PC-3 (cell line): ENCODE measurements around the gene SLC17A8. TPM values are rescaled to one million over a fixed set of nuclear protein-coding genes. Genes with fewer than 3 reads are reported as not detected.
"Not testable (repeated sequence)": the region's sequence is repeated elsewhere in the genome, so short reads cannot be mapped to it uniquely, and the experiment has no call there.

ENCODE experiments used
- ATAC-seq: fragments of 200-7000 bp; cut with Tn5 transposase; 2 replicates; pipeline ENCODE4 v1.9.1; 2020; ENCODE audit warnings: mild to moderate bottlenecking, moderate library complexity
- BruUV-seq: library from RNA; stranded (reverse); fragments of 400-500 nt; replicated peaks from 2 replicates; lab custom pipeline; 2021; lab: Mats Ljungman, UMichigan
- CTCF ChIA-PET: fragments of 300-600 bp; sonication (Branson Sonifier 250); formaldehyde crosslinking; loops from one replicate; lab custom pipeline; 2022; ENCODE audit warnings: antibody characterized with exemption; lab: Charles Lee
- POLR2A ChIA-PET: fragments of 300-600 bp; sonication (Branson Sonifier 250); formaldehyde crosslinking; loops from one replicate; lab custom pipeline; 2022; ENCODE audit warnings: antibody characterized with exemption; ENCODE audit not compliant: unreplicated experiment; lab: Charles Lee
- DNase-seq: peaks from one replicate; pipeline ENCODE4 v3.0.0-alpha.2; 2015
- H2AFZ ChIP-seq: fragments of 300-600 bp; sonication (generic); 2 replicates; pipeline ENCODE4 v1.6.0; 2016; ENCODE audit warnings: antibody characterized with exemption, low read length
- H3F3A ChIP-seq: fragments of 300-600 bp; sonication (generic); one replicate; pipeline ENCODE4 v1.6.0; 2017; ENCODE audit warnings: antibody characterized with exemption, low read length, control low read depth, mild to moderate bottlenecking; ENCODE audit not compliant: unreplicated experiment
- H3K27ac ChIP-seq: fragments of 300-600 bp; sonication (generic); 2 replicates; pipeline ENCODE4 v1.5.1; 2016; ENCODE audit warnings: mild to moderate bottlenecking, low read length
- H3K27me3 ChIP-seq: fragments of 300-600 bp; sonication (generic); 2 replicates; pipeline ENCODE4 v1.6.1; 2016; ENCODE audit warnings: low read length, mixed read lengths
- H3K36me3 ChIP-seq: fragments of 300-600 bp; sonication (generic); 2 replicates; pipeline ENCODE4 v1.6.1; 2016; ENCODE audit warnings: low read depth, mixed run types, low read length, mixed read lengths
- H3K4me1 ChIP-seq: fragments of 300-600 bp; sonication (generic); 2 replicates; pipeline ENCODE4 v1.5.1; 2016; ENCODE audit warnings: low read length; ENCODE audit not compliant: insufficient read depth
- H3K4me2 ChIP-seq: fragments of 300-600 bp; sonication (generic); 2 replicates; pipeline ENCODE4 v1.6.0; 2016; ENCODE audit warnings: low read length
- H3K4me3 ChIP-seq: fragments of 300-600 bp; sonication (generic); 2 replicates; pipeline ENCODE4 v1.5.1; 2016; ENCODE audit warnings: mild to moderate bottlenecking, low read length, mixed read lengths
- H3K79me2 ChIP-seq: fragments of 300-600 bp; sonication (generic); 2 replicates; pipeline ENCODE4 v1.6.1; 2017; ENCODE audit warnings: low read length, mixed read lengths
- H3K9ac ChIP-seq: fragments of 300-600 bp; sonication (generic); 2 replicates; pipeline ENCODE4 v1.6.0; 2016; ENCODE audit warnings: mild to moderate bottlenecking, low read length
- H3K9me2 ChIP-seq: fragments of 300-600 bp; sonication (generic); replicated peaks from 2 replicates; pipeline ENCODE4 v1.6.1; 2016; ENCODE audit warnings: mixed run types, low read length, mixed read lengths
- H3K9me3 ChIP-seq: fragments of 300-600 bp; sonication (generic); 2 replicates; pipeline ENCODE4 v1.6.1; 2016; ENCODE audit warnings: low read length, mixed read lengths
- H4K20me1 ChIP-seq: fragments of 300-600 bp; sonication (generic); 2 replicates; pipeline ENCODE4 v1.6.1; 2016; ENCODE audit warnings: low read length, mixed read lengths
- CTCF ChIP-seq: fragments of 300-600 bp; sonication (generic); conservative IDR thresholded peaks from 2 replicates; pipeline ENCODE4 v1.5.1; 2017; ENCODE audit warnings: antibody characterized with exemption, low read depth, mild to moderate bottlenecking, low read length
- EZH2 ChIP-seq: fragments of 300-600 bp; sonication (generic); IDR thresholded peaks from one replicate; pipeline ENCODE4 v1.6.1; 2017; ENCODE audit warnings: antibody characterized with exemption, mild to moderate bottlenecking, low read length; ENCODE audit not compliant: unreplicated experiment
- EZH2phosphoT487 ChIP-seq: fragments of 300-600 bp; sonication (generic); IDR thresholded peaks from 2 replicates; pipeline ENCODE4 v1.6.1; 2018; ENCODE audit warnings: mild to moderate bottlenecking, antibody characterized with exemption, low read length, borderline replicate concordance
- intact Hi-C: fragments of 100-400 bp; cut with micrococcal nuclease; formaldehyde crosslinking; loops from 2 replicates; pipeline ENCODE4 v1.9.0; 2023
- total RNA-seq: library from RNA; depleted of rRNA; stranded (reverse); fragments of >200 nt; gene quantifications from 2 replicates; pipeline ENCODE4 v1.2.3, GENCODE V29; 2014

The SLC17A8 gene
- total RNA-seq, 1 experiment from 2014 or later = not detected

GRCh38 chr12:100422646-100423045 is 65.8 kb downstream of the SLC17A8 start:
- no TSS peak for BruUV-seq
- CTCF ChIA-PET = no interaction called here
- POLR2A ChIA-PET = no interaction called here
- Histone ChIP-seq H3K9me2 (no peaks in the 10 kb centered on the region), H3F3A (no peaks in the 10 kb centered on the region), H2AFZ (no peak overlapping the region), H3K27ac (no peak overlapping the region), H3K4me1 (peaks cover 8% of the 10 kb centered on the region), H3K27me3 (peaks cover 29% of the 10 kb centered on the region), H3K4me3 (no peak overlapping the region), H3K9ac (no peak overlapping the region), H4K20me1 (no peaks in the 10 kb centered on the region), H3K36me3 (no peaks in the 10 kb centered on the region), H3K4me2 (no peak overlapping the region), H3K79me2 (no peaks in the 10 kb centered on the region), H3K9me3 (0 out of 2 replicates have a peak, but pooled peaks cover 4% of the 10 kb centered on the region)
- intact Hi-C loops = no loop called here
- ATAC-seq (no peak), DNase-seq (no peak)
- TF ChIP-seq EZH2 (no peak), CTCF (no peak), EZH2phosphoT487 (no peak)

- Histone ChIP-seq H3K27ac (no peak overlapping the region), H3K27me3 (no peaks in the 10 kb centered on the region), H3K4me3 (no peak overlapping the region), H2AFZ (no peak overlapping the region), H3K36me3 (no peaks in the 10 kb centered on the region), H3F3A (no peaks in the 10 kb centered on the region), H4K20me1 (no peaks in the 10 kb centered on the region), H3K4me2 (no peak overlapping the region), H3K9ac (no peak overlapping the region), H3K4me1 (peaks cover 8% of the 10 kb centered on the region), H3K9me2 (no peaks in the 10 kb centered on the region), H3K79me2 (no peaks in the 10 kb centered on the region), H3K9me3 (0 out of 2 replicates have a peak, but pooled peaks cover 4% of the 10 kb centered on the region)
- ChIA-PET POLR2A (interaction anchor here (0.6 kb wide), 1 partner anchor 1121 kb away, joined by 3 read pairs; no protein-coding TSS in a partner anchor), CTCF (no interaction called here)
- ATAC-seq = no peak
- no TSS peak for BruUV-seq
- no peak for TF ChIP-seq EZH2phosphoT487
- TF ChIP-seq CTCF = no peak
- TF ChIP-seq EZH2 = no peak
- no peak for DNase-seq
- intact Hi-C loops = no loop called here
Observed at GRCh38 chr12:100426145-100426544, 69.3 kb downstream of the SLC17A8 start.

- CTCF ChIA-PET = interaction anchor here (0.5 kb wide), 1 partner anchor 16 kb away, joined by 3 read pairs; no protein-coding TSS in a partner anchor
- no peak overlapping the region for H3K27ac ChIP-seq
- intact Hi-C loops = no loop called here
Observed at GRCh38 chr12:100427078-100427477, 70.2 kb downstream of the SLC17A8 start.

GRCh38 chr12:100430251-100430650 is 73.4 kb downstream of the SLC17A8 start:
- H4K20me1 ChIP-seq, H3K27me3 ChIP-seq, H3F3A ChIP-seq, H2AFZ ChIP-seq, intact Hi-C loops, H3K4me3 ChIP-seq, CTCF ChIA-PET, H3K9ac ChIP-seq, POLR2A ChIA-PET, DNase-seq, BruUV-seq, H3K27ac ChIP-seq, H3K9me3 ChIP-seq, H3K36me3 ChIP-seq, H3K4me2 ChIP-seq, H3K79me2 ChIP-seq, H3K4me1 ChIP-seq, H3K9me2 ChIP-seq, ATAC-seq: not testable (repeated sequence)

More at GRCh38 chr12:100427078-100427477, 70.2 kb downstream of the SLC17A8 start:
- no peak for TF ChIP-seq EZH2
- TF ChIP-seq CTCF = no peak
- no peak for TF ChIP-seq EZH2phosphoT487
- Histone ChIP-seq H3K9me3 (0 out of 2 replicates have a peak, but pooled peaks cover 4% of the 10 kb centered on the region), H4K20me1 (no peaks in the 10 kb centered on the region), H3K4me1 (peaks cover 8% of the 10 kb centered on the region), H3K79me2 (no peaks in the 10 kb centered on the region), H3K9ac (no peak overlapping the region), H3K36me3 (no peaks in the 10 kb centered on the region), H3K4me2 (no peak overlapping the region), H3K27me3 (no peaks in the 10 kb centered on the region), H3K9me2 (no peaks in the 10 kb centered on the region), H2AFZ (no peak overlapping the region), H3K4me3 (no peak overlapping the region), H3F3A (no peaks in the 10 kb centered on the region)
- peak; percentile 81 for DNase-seq
- POLR2A ChIA-PET = interaction anchor here (0.6 kb wide), 1 partner anchor 49 kb away, joined by 3 read pairs; no protein-coding TSS in a partner anchor
- ATAC-seq = peak; percentile 98
- no TSS peak for BruUV-seq
